SH-SY5Y (cell line): ENCODE measurements around the gene PGLYRP2.

Experiments used
- GATA2 ChIP-seq: IDR thresholded peaks from 2 replicates; pipeline ENCODE4 v1.6.1; 2011; ENCODE audit warnings: mild to moderate bottlenecking, low read depth, low read length
- GATA3 ChIP-seq: IDR thresholded peaks from 2 replicates; pipeline ENCODE4 v1.6.1; 2011; ENCODE audit warnings: low read depth, mild to moderate bottlenecking, low read length, moderate library complexity

PGLYRP2 gene

GRCh38 chr19:15498156-15498858 is 19.0 kb upstream of the PGLYRP2 start:
- TF ChIP-seq GATA3 (no peak), GATA2 (no peak)

DNA sequence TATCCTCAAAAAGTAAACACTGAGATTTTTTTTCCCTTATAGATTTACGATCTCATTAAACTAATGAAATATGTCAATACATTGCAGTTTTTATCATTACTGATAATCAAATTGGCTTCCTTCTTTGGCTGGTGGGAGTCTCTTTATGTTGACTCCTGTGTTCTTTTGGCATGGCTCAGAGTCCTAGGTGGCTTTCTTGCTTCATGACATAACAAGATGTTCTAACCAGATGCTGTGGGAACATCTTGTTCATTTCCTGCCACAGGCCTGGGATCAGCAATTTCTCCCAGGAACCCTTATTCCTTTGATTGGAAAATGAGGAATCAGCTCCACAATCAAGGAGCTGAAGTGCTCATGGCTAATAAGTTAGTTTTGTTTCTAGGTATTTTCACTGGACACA is 15.8 kb upstream of the PGLYRP2 start:
- no peak for TF ChIP-seq GATA3

DNA sequence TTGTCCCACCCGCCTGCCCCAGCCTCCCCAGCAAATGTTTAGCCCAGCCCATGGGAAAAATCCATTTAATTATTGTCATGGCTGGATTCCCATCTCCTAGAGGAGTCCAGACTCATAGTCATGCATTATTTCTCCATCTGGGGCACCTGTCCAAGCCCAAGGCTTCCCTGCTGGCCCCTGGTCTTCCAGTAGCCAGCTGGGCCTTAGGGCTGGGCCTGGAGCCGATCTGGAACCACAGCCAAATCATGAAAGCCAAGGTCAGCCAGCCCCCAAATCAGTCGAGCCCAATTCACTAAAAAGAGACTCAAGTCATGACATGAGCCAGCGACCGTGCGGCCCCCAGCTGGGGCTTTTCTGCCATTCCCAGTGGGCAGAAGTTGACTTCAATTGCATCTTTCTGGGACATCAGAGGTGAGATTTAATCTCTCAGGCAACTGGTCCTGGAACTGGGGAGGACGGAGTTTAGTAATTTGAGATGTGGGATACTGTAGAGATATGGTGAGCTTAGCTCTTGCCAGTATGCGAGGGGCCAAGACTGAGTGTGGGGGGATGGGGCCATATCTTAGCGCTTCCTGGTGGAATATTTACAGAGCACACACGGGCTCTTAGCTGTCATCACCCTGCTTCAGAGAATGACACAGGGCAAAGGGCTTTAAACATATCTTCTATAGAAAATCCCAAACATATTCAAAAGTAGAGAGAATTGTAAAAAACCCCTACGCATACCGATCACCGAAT is 9.4 kb upstream of the PGLYRP2 start:
- no peak for TF ChIP-seq GATA3
- TF ChIP-seq GATA2, result no peak

DNA sequence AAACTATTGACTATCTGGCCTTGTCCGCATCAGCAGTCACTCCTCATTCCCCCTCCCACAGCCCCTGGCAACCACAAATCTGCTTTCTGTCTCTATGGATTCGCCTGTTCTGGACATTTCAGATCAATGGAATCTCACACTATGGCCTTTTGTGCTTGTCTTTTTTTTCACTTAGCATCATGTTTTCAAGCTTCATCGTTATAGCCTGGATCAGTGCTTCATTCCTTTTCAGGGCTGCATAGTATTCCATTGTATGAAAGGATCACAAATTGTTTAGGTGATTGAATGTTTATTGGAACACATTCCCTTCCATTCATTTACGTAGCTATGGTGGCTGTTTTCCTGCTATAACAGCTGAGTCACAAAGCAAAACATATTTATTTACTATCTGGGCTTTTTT is 7.7 kb upstream of the PGLYRP2 start:
- TF ChIP-seq GATA3 (no peak), GATA2 (no peak)

- TF ChIP-seq GATA2 (no peak), GATA3 (no peak)
These were observed 3.0 kb downstream of the PGLYRP2 start for GRCh38 chr19:15476325-15476724.

DNA sequence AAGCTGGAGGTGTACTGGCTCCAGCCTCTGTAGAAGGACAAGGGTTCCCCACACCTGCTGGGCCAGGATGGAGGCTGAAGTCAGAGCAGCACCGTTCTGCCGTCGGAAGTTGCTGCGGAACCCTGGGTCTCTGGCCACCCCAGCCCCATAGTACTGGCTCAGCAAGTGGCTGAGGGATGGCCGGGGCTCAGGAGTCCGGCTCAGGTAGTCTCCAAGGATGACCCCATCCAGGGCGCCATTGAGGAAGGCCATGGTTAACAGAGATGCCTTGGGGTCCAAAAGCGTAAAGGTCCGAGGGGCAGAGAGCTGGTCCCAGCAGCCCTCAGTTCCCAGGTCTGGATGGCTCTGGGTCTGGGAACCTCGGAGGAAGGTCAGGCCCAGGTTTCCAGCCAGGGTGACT is 3.7 kb downstream of the PGLYRP2 start:
- TF ChIP-seq GATA3 (no peak), GATA2 (no peak)

GRCh38 chr19:15475169-15475568 is 4.1 kb downstream of the PGLYRP2 start:
- TF ChIP-seq GATA3 (no peak), GATA2 (no peak)

DNA sequence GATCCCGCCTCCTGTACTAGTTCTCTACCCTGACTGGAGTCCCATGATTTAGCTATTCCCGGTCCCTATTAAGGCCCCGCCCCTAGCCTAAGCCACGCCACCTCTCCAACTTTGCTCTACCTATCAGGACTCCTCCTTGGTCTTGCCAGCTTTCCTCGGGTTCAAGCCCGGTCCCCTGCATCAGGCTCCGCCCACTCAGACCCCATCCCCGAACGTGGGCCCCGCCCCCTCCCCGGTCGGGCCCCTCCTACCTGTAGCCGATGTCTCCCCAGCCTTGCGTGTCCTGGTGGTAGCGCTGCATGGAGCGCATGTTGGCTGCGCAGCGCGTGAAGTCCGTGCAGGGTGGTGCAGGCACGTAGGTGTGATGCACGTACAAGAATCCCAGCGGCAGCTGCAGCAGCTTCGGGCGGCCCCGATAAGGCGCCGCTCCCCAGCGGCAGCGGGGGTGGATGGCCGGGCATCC is 7.6 kb downstream of the PGLYRP2 start:
- no peak for TF ChIP-seq GATA2
- no peak for TF ChIP-seq GATA3

DNA sequence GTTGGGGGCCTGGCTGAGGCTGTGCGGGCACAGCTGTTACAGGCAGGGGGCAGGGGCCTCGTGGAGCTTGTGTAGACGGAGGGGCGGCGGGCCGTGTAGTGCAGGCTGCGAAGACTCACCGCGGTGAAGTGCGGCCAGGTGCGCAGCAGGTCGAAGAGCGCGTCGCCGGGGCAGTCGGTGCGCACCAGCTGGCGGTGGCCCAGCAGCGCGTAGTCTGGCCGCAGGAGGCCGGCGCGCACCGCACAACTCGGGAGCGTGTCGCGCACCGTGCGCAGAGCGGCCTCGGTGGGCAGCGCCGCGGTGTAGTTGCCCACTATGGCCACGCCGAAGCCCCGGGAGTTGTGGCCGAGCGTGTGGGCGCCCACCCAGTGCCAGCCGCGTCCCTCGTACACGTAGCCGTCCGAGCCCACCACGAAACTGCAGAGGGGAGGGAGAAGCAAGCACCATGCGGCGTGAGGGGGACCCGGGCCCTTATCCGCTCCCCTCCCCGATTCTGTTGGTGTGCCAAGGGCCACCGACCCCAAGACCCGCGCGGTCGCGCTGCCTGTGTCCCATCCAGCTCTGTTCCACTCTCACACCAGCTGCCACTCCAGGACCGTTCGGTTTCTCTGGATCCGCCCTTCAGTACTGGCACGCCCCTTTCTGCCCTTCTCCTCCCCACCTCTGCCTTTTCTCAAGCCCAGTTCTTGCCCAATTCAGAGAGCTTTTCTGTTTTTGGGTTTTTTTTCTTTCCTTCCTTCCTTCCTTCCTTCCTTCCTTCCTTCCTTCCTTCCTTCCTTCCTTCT is 9.6 kb downstream of the PGLYRP2 start:
- TF ChIP-seq GATA2 (no peak), GATA3 (no peak)

DNA sequence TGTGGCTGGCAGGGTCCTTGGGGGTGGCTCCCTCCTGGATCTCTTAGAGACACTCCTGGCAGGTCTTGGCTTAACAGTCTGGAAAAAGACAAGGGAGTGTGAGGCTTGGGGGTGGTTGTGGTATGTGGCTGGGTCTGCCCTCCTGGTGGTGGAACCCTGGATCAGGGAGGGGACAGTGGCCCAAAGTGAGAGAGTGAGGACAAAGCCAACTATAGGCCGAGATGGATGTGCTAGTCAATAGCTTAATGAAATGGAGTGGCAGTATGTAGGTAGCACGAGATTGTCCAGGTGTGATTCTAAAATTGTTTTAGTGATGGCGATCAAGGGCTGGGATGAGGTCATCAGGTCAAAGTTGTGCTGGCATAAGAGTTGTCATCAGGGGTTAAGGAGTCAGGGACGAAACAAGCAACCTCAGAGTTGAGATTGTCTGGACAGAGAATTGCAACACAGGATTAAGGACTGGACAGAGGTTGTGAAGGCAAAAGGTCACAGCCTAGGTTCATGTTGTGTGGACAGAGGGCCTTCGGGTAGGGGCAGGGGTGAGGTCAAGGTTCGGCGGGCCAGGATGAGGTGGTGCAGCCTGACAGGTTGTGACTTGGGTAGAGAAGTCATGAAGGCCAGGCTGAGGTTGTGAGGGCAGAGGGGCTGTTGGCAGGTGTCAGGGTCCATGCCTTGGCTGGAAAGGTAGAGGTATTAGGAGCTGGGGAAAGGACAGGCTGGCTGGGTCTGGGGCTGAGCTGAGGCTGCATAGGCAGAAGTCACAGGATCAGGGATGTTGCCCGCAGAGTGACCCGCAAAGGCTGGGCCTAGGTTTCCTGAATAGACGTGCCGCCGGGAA is 10.4 kb downstream of the PGLYRP2 start:
- TF ChIP-seq GATA2 (no peak), GATA3 (no peak)

DNA sequence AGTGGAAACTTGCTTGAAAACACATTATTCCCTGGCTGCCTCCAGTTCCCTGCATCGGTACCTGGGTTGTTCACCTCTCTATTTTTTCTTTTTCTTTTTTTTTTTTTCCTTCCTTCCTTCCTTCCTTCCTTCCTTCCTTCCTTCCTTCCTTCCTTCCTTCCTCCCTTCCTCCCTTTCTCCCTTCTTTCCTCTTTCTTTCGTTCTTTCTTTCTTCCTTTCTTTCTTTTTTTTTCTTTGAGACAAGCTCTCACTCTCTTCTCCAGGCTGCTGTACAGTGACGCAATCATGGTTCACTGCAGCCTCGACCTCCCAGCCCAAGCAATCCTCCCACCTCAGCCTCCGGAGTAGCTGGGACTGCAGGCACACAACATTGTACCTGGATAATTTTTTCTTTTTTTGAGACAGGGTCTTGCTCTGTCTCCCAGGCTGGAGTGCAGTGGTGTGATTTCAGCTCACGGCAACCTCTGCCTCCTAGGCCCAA is 11.5 kb downstream of the PGLYRP2 start:
- TF ChIP-seq GATA2 (no peak), GATA3 (no peak)

- TF ChIP-seq GATA3, result no peak
- TF ChIP-seq GATA2, result peak; percentile 28; the same call in 1 of the 2 replicates
These were observed 12.2 kb downstream of the PGLYRP2 start for GRCh38 chr19:15466851-15467733.
